GM18520 (cell line): ENCODE data around the gene CLEC4F.
"Not testable (repeated sequence)": the region's sequence is repeated elsewhere in the genome, so short reads cannot be mapped to it uniquely, and the experiment has no call there.

Experiments used
- ATAC-seq: cut with Tn5 transposase; IDR thresholded peaks from one replicate; pipeline ENCODE4 v1.9.1; 2021; ENCODE audit not compliant: unreplicated experiment

Gene CLEC4F

GRCh38 chr2:70826696-70827350 is 6.4 kb upstream of the CLEC4F start:
- ATAC-seq: no peak

- no peak for ATAC-seq
These were observed 2.9 kb upstream of the CLEC4F start for GRCh38 chr2:70823249-70823648.

GRCh38 chr2:70822843-70823242 is 2.4 kb upstream of the CLEC4F start:
- ATAC-seq: no peak

GRCh38 chr2:70817284-70817954 is 3.0 kb downstream of the CLEC4F start:
- no peak for ATAC-seq

GRCh38 chr2:70816726-70817125 is 3.7 kb downstream of the CLEC4F start:
- no peak for ATAC-seq

- no peak for ATAC-seq
These were observed 11.1 kb downstream of the CLEC4F start for GRCh38 chr2:70808983-70809958.

GRCh38 chr2:70807828-70808118 is 12.6 kb downstream of the CLEC4F start:
- no peak for ATAC-seq

- no peak for ATAC-seq
These were observed 13.1 kb downstream of the CLEC4F start for GRCh38 chr2:70807102-70807827.

GRCh38 chr2:70806620-70807019 is 13.8 kb downstream of the CLEC4F start:
- no peak for ATAC-seq

- ATAC-seq: no peak
These were observed 14.4 kb downstream of the CLEC4F start for GRCh38 chr2:70806013-70806412.

GRCh38 chr2:70801607-70802263 is 18.7 kb downstream of the CLEC4F start:
- no peak for ATAC-seq

GRCh38 chr2:70799706-70800105 is 20.7 kb downstream of the CLEC4F start:
- no peak for ATAC-seq

- ATAC-seq: not testable (repeated sequence)
These were observed 22.4 kb downstream of the CLEC4F start for GRCh38 chr2:70797996-70798395.

GRCh38 chr2:70797506-70797905 is 22.9 kb downstream of the CLEC4F start:
- no peak for ATAC-seq

- ATAC-seq: no peak
These were observed 24.1 kb downstream of the CLEC4F start for GRCh38 chr2:70796262-70796661.

- no peak for ATAC-seq
These were observed 25.0 kb downstream of the CLEC4F start for GRCh38 chr2:70795164-70795995.

- no peak for ATAC-seq
These were observed 26.9 kb downstream of the CLEC4F start for GRCh38 chr2:70793450-70793849.

- no peak for ATAC-seq
These were observed 30.1 kb downstream of the CLEC4F start, which contains the start of gene FIGLA for GRCh38 chr2:70790136-70790828. Gene FIGLA, minus strand, starts transcription at chr2:70790643. Its CDS starts 5 bp downstream, at chr2:70790638.
